Endothelial cell of umbilical vein (primary cell): ENCODE data around the gene RCAN3.

ENCODE experiments used
- EZH2 ChIP-seq: IDR thresholded peaks from 2 replicates; pipeline ENCODE4 v1.6.1; 2012; ENCODE audit warnings: borderline replicate concordance, low read depth, mild to moderate bottlenecking, moderate library complexity, low read length, inconsistent platforms; ENCODE audit not compliant: severe bottlenecking
- GATA2 ChIP-seq: IDR thresholded peaks from 2 replicates; pipeline ENCODE4 v1.7.0; 2011; ENCODE audit warnings: low read depth, mild to moderate bottlenecking, moderate library complexity, mixed read lengths, low read length; ENCODE audit not compliant: insufficient read length, insufficient read depth
- JUN ChIP-seq: IDR thresholded peaks from 2 replicates; pipeline ENCODE4 v1.6.1; 2011; ENCODE audit warnings: borderline replicate concordance, low read depth; ENCODE audit not compliant: insufficient read length, insufficient read depth
- POLR2A ChIP-seq: IDR thresholded peaks from 2 replicates; pipeline ENCODE4 v1.6.1; 2012; ENCODE audit warnings: low read depth, mild to moderate bottlenecking, control low read depth, low read length
- POLR2AphosphoS5 ChIP-seq: IDR thresholded peaks from 2 replicates; pipeline ENCODE4 v1.6.1; 2012; ENCODE audit warnings: low read depth, mild to moderate bottlenecking, control low read depth, low read length, moderate library complexity; ENCODE audit not compliant: insufficient read depth
- TF ChIP-seq, protein P1 (sequence below), 2 donors: IDR thresholded peaks; 1 replicate in 1 of 2; 2 replicates in 1 of 2; pipeline ENCODE4 v1.5.1; 2011; ENCODE audit warnings: low read length in 2 of 2, mild to moderate bottlenecking in 2 of 2, moderate library complexity in 2 of 2, control low read depth in 1 of 2, inconsistent platforms in 1 of 2, low read depth in 1 of 2; ENCODE audit not compliant: insufficient read depth in 1 of 2; ENCODE audit errors: extremely low read depth in 1 of 2
- TF ChIP-seq, protein P2 (sequence below): IDR thresholded peaks from 2 replicates; pipeline ENCODE4 v1.6.1; 2011; ENCODE audit not compliant: insufficient read depth, insufficient read length

DNA sequence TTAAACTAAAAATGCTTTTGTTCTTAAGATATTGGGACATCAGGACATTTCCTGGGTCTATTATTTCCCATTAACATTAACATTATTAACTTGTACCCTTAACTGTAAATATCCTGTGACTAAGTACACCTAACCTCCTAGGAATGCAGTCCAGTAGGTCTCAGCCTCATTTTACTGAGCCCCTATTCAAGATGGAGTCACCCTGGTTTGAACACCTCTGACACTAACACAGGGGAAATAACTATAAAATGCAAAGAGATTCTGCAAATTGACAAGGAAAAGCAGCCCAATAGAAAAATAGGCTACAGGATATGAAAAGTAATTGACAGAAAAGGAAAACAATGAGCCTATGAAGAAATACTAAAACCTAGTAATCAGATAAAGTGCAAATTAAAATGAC lies 41.6 kb downstream of the RCAN3 start:
- TF ChIP-seq, protein P1, sequence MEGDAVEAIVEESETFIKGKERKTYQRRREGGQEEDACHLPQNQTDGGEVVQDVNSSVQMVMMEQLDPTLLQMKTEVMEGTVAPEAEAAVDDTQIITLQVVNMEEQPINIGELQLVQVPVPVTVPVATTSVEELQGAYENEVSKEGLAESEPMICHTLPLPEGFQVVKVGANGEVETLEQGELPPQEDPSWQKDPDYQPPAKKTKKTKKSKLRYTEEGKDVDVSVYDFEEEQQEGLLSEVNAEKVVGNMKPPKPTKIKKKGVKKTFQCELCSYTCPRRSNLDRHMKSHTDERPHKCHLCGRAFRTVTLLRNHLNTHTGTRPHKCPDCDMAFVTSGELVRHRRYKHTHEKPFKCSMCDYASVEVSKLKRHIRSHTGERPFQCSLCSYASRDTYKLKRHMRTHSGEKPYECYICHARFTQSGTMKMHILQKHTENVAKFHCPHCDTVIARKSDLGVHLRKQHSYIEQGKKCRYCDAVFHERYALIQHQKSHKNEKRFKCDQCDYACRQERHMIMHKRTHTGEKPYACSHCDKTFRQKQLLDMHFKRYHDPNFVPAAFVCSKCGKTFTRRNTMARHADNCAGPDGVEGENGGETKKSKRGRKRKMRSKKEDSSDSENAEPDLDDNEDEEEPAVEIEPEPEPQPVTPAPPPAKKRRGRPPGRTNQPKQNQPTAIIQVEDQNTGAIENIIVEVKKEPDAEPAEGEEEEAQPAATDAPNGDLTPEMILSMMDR (IDR thresholded peaks at IDR 0.05; ENCODE audit: extremely low read depth in 1 of 2, insufficient read depth in 1 of 2, low read depth in 1 of 2, low read length in 2 of 2), result no peak
- TF ChIP-seq, protein P2, sequence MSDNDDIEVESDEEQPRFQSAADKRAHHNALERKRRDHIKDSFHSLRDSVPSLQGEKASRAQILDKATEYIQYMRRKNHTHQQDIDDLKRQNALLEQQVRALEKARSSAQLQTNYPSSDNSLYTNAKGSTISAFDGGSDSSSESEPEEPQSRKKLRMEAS, result no peak
- no peak for TF ChIP-seq EZH2
- no peak for TF ChIP-seq POLR2AphosphoS5
- TF ChIP-seq POLR2A, result no peak
- TF ChIP-seq JUN, result no peak
- no peak for TF ChIP-seq GATA2
